H1 (cell line): ENCODE results near the gene TMEM161A. TPM values are rescaled to one million over a fixed set of nuclear protein-coding genes. Genes with fewer than 3 reads are reported as not detected.

Source experiments
- CTCF ChIA-PET: fragments of 300-600 bp; sonication (Branson Sonifier 250); formaldehyde crosslinking; loops from one replicate; lab custom pipeline; 2021; ENCODE audit not compliant: partially characterized antibody; lab: Charles Lee
- POLR2A ChIA-PET: fragments of 300-600 bp; sonication (Branson Sonifier 250); formaldehyde crosslinking; loops from one replicate; lab custom pipeline; 2021; ENCODE audit warnings: inconsistent platforms; ENCODE audit not compliant: partially characterized antibody; lab: Charles Lee
- DNase-seq, 2 experiments: peaks; one replicate each; pipeline versions ENCODE4 v3.0.0 to v3.0.0-alpha.2; 2010 to 2022; ENCODE audit warnings: low spot score in 2 of 2, low read depth in 1 of 2, mixed read lengths in 1 of 2
- FAIRE-seq: peaks from 2 replicates; lab custom pipeline; 2011; peaks lifted over from hg19 to GRCh38; lab: Jason Lieb, UNC
- H2AFZ ChIP-seq: 2 replicates; pipeline ENCODE4 v1.8.1; 2012; ENCODE audit warnings: low read length, inconsistent platforms
- H2AK5ac ChIP-seq: 2 replicates; pipeline ENCODE4 v1.6.1; 2013; ENCODE audit warnings: low read depth, low read length
- H2BK120ac ChIP-seq: replicated peaks from 2 replicates; pipeline ENCODE3; 2013; ENCODE audit warnings: low read depth, low read length, inconsistent platforms
- H2BK12ac ChIP-seq: 2 replicates; pipeline ENCODE4 v1.6.1; 2013; ENCODE audit warnings: low read depth, low read length
- H2BK15ac ChIP-seq: 2 replicates; pipeline ENCODE4 v1.6.1; 2013; ENCODE audit warnings: low read length
- H2BK20ac ChIP-seq: 2 replicates; pipeline ENCODE4 v1.6.1; 2013; ENCODE audit warnings: low read length
- H2BK5ac ChIP-seq: 2 replicates; pipeline ENCODE4 v1.6.1; 2013; ENCODE audit warnings: low read depth, low read length
- H3K14ac ChIP-seq: 2 replicates; pipeline ENCODE4 v1.6.1; 2013; ENCODE audit warnings: inconsistent platforms; ENCODE audit not compliant: insufficient read length
- H3K18ac ChIP-seq: 2 replicates; pipeline ENCODE4 v1.6.1; 2013; ENCODE audit warnings: low read length; ENCODE audit errors: extremely low read depth
- H3K23ac ChIP-seq: 2 replicates; pipeline ENCODE4 v1.6.1; 2013; ENCODE audit warnings: inconsistent platforms; ENCODE audit not compliant: insufficient read length
- H3K23me2 ChIP-seq: 2 replicates; pipeline ENCODE4 v1.6.1; 2013; ENCODE audit warnings: low read depth, low read length
- H3K27ac ChIP-seq: 2 replicates; pipeline ENCODE4 v1.6.1; 2011; ENCODE audit warnings: low read depth, low read length, inconsistent platforms
- H3K27me3 ChIP-seq, 4 experiments: replicated peaks in 1 of 4; 1 replicate in 1 of 4; 2 replicates in 3 of 4; pipeline versions ENCODE4 v1.6.1 to v1.8.1; 2011 to 2013; ENCODE audit warnings: low read length in 3 of 4, mild to moderate bottlenecking in 3 of 4, inconsistent platforms in 2 of 4, mixed read lengths in 2 of 4, moderate library complexity in 1 of 4; ENCODE audit not compliant: control insufficient read depth in 3 of 4, insufficient read depth in 3 of 4; ENCODE audit errors: extremely low read depth in 1 of 4
- H3K36me3 ChIP-seq, 4 experiments: 2 replicates each; pipeline versions ENCODE4 v1.6.1 to v1.8.1; 2011 to 2013; ENCODE audit warnings: mild to moderate bottlenecking in 4 of 4, low read length in 3 of 4, moderate library complexity in 2 of 4, control low read depth in 1 of 4, inconsistent platforms in 1 of 4; ENCODE audit not compliant: insufficient read depth in 4 of 4, control insufficient read depth in 2 of 4
- H3K4ac ChIP-seq: replicated peaks from 2 replicates; pipeline ENCODE3; 2013; ENCODE audit warnings: low read length, low read depth, mixed read lengths, inconsistent platforms; ENCODE audit not compliant: insufficient read length
- H3K4me1 ChIP-seq, 4 experiments: replicated peaks in 1 of 4; 1 replicate in 1 of 4; 2 replicates in 3 of 4; pipeline versions ENCODE4 v1.6.1 to v1.8.1; 2011 to 2013; ENCODE audit warnings: low read length in 3 of 4, inconsistent platforms in 2 of 4, mixed read lengths in 1 of 4; ENCODE audit not compliant: insufficient read depth in 4 of 4, control insufficient read depth in 3 of 4
- H3K4me2 ChIP-seq, 2 experiments: 2 replicates each; pipeline versions ENCODE4 v1.6.1 to v1.8.1; 2011 to 2013; ENCODE audit warnings: low read depth in 2 of 2, low read length in 2 of 2, control low read depth in 1 of 2, inconsistent platforms in 1 of 2, mild to moderate bottlenecking in 1 of 2; ENCODE audit not compliant: insufficient read depth in 1 of 2
- H3K4me3 ChIP-seq, 4 experiments: fragments of 200-600, 300-600 bp in 1 of 4; sonication (generic), shearing (Covaris generic), sonication (Bioruptor Twin) in 1 of 4; 2 replicates each; pipeline versions ENCODE4 v1.5.1 to v1.8.1; 2011 to 2016; ENCODE audit warnings: low read length in 4 of 4, low read depth in 3 of 4, control low read depth in 2 of 4, inconsistent platforms in 2 of 4, mild to moderate bottlenecking in 2 of 4, mixed read lengths in 1 of 4, moderate library complexity in 1 of 4; ENCODE audit not compliant: insufficient read depth in 2 of 4; ENCODE audit errors: extremely low read depth in 1 of 4
- H3K56ac ChIP-seq: replicated peaks from 2 replicates; pipeline ENCODE3; 2013; ENCODE audit warnings: low read depth, mild to moderate bottlenecking, mixed read lengths, low read length, inconsistent platforms; ENCODE audit not compliant: insufficient read length
- H3K79me1 ChIP-seq: 2 replicates; pipeline ENCODE4 v1.6.1; 2013; ENCODE audit warnings: low read depth, low read length, control low read depth
- H3K79me2 ChIP-seq, 2 experiments: 2 replicates each; pipeline versions ENCODE4 v1.6.1 to v1.8.1; 2012 to 2013; ENCODE audit warnings: low read length in 2 of 2, mild to moderate bottlenecking in 2 of 2, inconsistent platforms in 1 of 2; ENCODE audit not compliant: insufficient read depth in 2 of 2, control insufficient read depth in 1 of 2
- H3K9ac ChIP-seq, 4 experiments: replicated peaks in 1 of 4; 1 replicate in 1 of 4; 2 replicates in 3 of 4; pipeline versions ENCODE4 v1.6.1 to v1.8.1; 2011 to 2013; ENCODE audit warnings: low read depth in 3 of 4, low read length in 3 of 4, control low read depth in 2 of 4, mild to moderate bottlenecking in 2 of 4, moderate library complexity in 2 of 4, inconsistent platforms in 1 of 4; ENCODE audit errors: extremely low read depth in 1 of 4
- H3K9me3 ChIP-seq, 2 experiments: 2 replicates each; pipeline versions ENCODE4 v1.6.1 to v1.8.1; 2012 to 2013; ENCODE audit warnings: mild to moderate bottlenecking in 2 of 2, moderate library complexity in 2 of 2, control low read depth in 1 of 2, inconsistent platforms in 1 of 2, low read depth in 1 of 2, low read length in 1 of 2, mixed read lengths in 1 of 2; ENCODE audit not compliant: insufficient read depth in 2 of 2
- H4K20me1 ChIP-seq, 2 experiments: replicated peaks in 1 of 2; 2 replicates each; pipeline versions ENCODE3 to v1.8.1; 2011 to 2013; ENCODE audit warnings: inconsistent platforms in 2 of 2, low read length in 2 of 2, mild to moderate bottlenecking in 1 of 2; ENCODE audit not compliant: insufficient read depth in 2 of 2, control insufficient read depth in 1 of 2
- H4K5ac ChIP-seq: 2 replicates; pipeline ENCODE4 v1.6.1; 2013; ENCODE audit warnings: low read length, low read depth, mixed read lengths, inconsistent platforms; ENCODE audit not compliant: insufficient read length
- H4K8ac ChIP-seq: 2 replicates; pipeline ENCODE4 v1.8.0; 2013; ENCODE audit warnings: mild to moderate bottlenecking, moderate library complexity, low read length, inconsistent platforms; ENCODE audit not compliant: insufficient read depth; ENCODE audit errors: extremely low read depth
- H4K91ac ChIP-seq: replicated peaks from 2 replicates; pipeline ENCODE3; 2013; ENCODE audit warnings: low read length, mixed read lengths, inconsistent platforms; ENCODE audit not compliant: insufficient read length
- CHD1 ChIP-seq: IDR thresholded peaks from 2 replicates; pipeline ENCODE4 v1.6.1; 2012; ENCODE audit warnings: low read depth, low read length, improper control_type of control experiment
- CHD2 ChIP-seq: IDR thresholded peaks from 2 replicates; pipeline ENCODE4 v1.6.1; 2012; ENCODE audit warnings: low read length, improper control_type of control experiment
- CTBP2 ChIP-seq: IDR thresholded peaks from 2 replicates; pipeline ENCODE4 v1.7.0; 2011; ENCODE audit warnings: borderline replicate concordance, mild to moderate bottlenecking, moderate library complexity, mixed read lengths, low read length; ENCODE audit not compliant: insufficient read depth, insufficient read length
- KDM5A ChIP-seq: fragments of 200-600 bp; IDR thresholded peaks from 2 replicates; pipeline ENCODE4 v1.7.1; 2012; ENCODE audit warnings: mild to moderate bottlenecking, low read length, inconsistent platforms, mixed read lengths
- NRF1 ChIP-seq: IDR thresholded peaks from 2 replicates; pipeline ENCODE4 v1.6.1; 2011; ENCODE audit warnings: mild to moderate bottlenecking, low read depth, low read length, improper control_type of control experiment
- POLR2AphosphoS5 ChIP-seq: IDR thresholded peaks from 2 replicates; pipeline ENCODE4 v1.6.1; 2011; ENCODE audit warnings: low read depth, low read length
- SIN3A ChIP-seq, 2 experiments: IDR thresholded peaks in 1 of 2; conservative IDR thresholded peaks in 1 of 2; 2 replicates each; pipeline ENCODE4 v1.6.1; 2011 to 2012; ENCODE audit warnings: low read length in 2 of 2, improper control_type of control experiment in 1 of 2, low read depth in 1 of 2, mild to moderate bottlenecking in 1 of 2
- SP4 ChIP-seq: IDR thresholded peaks from 2 replicates; pipeline ENCODE4 v1.6.1; 2012; ENCODE audit warnings: low read length, inconsistent platforms
- TEAD4 ChIP-seq: IDR thresholded peaks from 2 replicates; pipeline ENCODE4 v1.6.1; 2012; ENCODE audit warnings: low read depth, low read length, inconsistent platforms, mixed read lengths
- USF2 ChIP-seq: IDR thresholded peaks from 2 replicates; pipeline ENCODE4 v1.6.1; 2011; ENCODE audit warnings: low read length, improper control_type of control experiment
- YY1 ChIP-seq: IDR thresholded peaks from 2 replicates; pipeline ENCODE4 v1.6.1; 2011; ENCODE audit warnings: low read depth, mild to moderate bottlenecking, low read length
- WGBS, 2 experiments: shearing (Covaris generic) in 1 of 2; methylation state at CpG; one replicate each; pipeline versions ENCODE4 v1.1.6 to v1.1.7; 2013 to 2015; ENCODE audit warnings: low lambda C conversion rate in 2 of 2, mixed read lengths in 2 of 2, inconsistent platforms in 1 of 2, low coverage in 1 of 2, missing lambda C conversion rate in 1 of 2; ENCODE audit not compliant: insufficient replicate concordance in 2 of 2, insufficient coverage in 1 of 2, insufficient read length in 1 of 2; ENCODE audit errors: extremely low coverage in 1 of 2, missing lambda C conversion rate in 1 of 2; 5-methylcytosine and 5-hydroxymethylcytosine counted together
- polyA plus RNA-seq, 7 experiments: library from polyadenylated mRNA; depleted of rRNA in 3 of 7; stranded (reverse) in 5 of 7; unstranded in 2 of 7; fragments of >200 nt in 5 of 7; fragments of 200-250 nt in 2 of 7; gene quantifications; 1 replicate in 5 of 7; 2 replicates in 1 of 7; 4 replicates in 1 of 7; pipeline versions ENCODE4 v1.2.1 to v1.2.3, GENCODE V29; 2011 to 2013; ENCODE audit warnings: missing spikeins in 2 of 7, mixed read lengths in 2 of 7
- total RNA-seq: library from RNA; stranded (reverse); fragmentation: NEBNext Ultra II Directional; extraction: Animal tissue kit (Norgen Biotek cat#: 25700); gene quantifications from 2 replicates; pipeline ENCODE4 v1.2.1, GENCODE V29; 2021

The TMEM161A gene
- total and polyA plus RNA-seq, 2 of the 8 experiments (the other 6 are each of a cell fraction or from before 2014, with no cell fraction given): 47.8 to 103 TPM

DNA sequence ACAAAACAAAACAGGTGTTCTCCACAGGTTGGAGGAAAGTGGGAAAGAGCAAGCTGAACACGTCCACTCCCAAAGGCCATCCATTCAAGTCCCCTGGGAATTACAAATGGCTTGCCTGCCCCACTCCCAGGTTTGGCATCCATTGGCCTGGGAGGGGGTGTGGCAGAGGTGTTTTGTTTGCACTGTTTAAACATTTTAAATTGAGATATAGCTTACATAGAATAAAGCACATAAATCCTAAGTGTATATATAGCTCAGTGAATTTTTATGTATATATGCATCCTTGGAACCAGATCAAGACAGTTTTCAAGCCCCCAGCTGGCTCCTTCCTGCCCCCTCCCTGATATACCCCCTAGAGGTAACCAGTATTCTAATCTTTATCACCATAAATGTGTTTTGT lies 61.8 kb downstream of the TMEM161A start:
- 0 out of 2 replicates have a peak, but pooled peaks cover 2% of the 10 kb centered on the region for H3K79me1 ChIP-seq
- H2AK5ac ChIP-seq: no peak overlapping the region
- H3K4ac ChIP-seq: no peak overlapping the region
- DNase-seq (no peak), FAIRE-seq (no peak)
- no peak overlapping the region for H2BK5ac ChIP-seq
- no peak overlapping the region for H2BK20ac ChIP-seq
- H3K14ac ChIP-seq: no peak overlapping the region
- peaks cover 0 to 31% (median 26%) of the 10 kb centered on the region in 4 experiments; a peak in 6 of 7 replicates for H3K27me3 ChIP-seq
- H3K27ac ChIP-seq: no peak overlapping the region
- no peaks in the 10 kb centered on the region for H3K79me2 ChIP-seq
- CTCF ChIA-PET: interaction anchor here (0.6 to 3.0 kb wide), 10 partner anchors 10 to 266 kb away, joined by 3 to 13 read pairs (median 4); no protein-coding TSS in a partner anchor
- H3K36me3 ChIP-seq: no peaks in the 10 kb centered on the region
- no peak overlapping the region for H2BK120ac ChIP-seq
- no peak overlapping the region for H3K4me3 ChIP-seq
- no peak overlapping the region for H3K23ac ChIP-seq
- H4K20me1 ChIP-seq: peaks cover 0 to 4% of the 10 kb centered on the region in 2 experiments
- no peaks in the 10 kb centered on the region; the same call in 1 of the 2 replicates for H3K23me2 ChIP-seq
- H2BK12ac ChIP-seq: no peak overlapping the region
- 75% methylated on average over 1 of the region's 1 CpG; no CpG with 5 or more reads in 1 of the 2 experiments for WGBS, 2 experiments
- H3K4me1 ChIP-seq: no peaks in the 10 kb centered on the region
- POLR2A ChIA-PET: interaction anchor here (0.7 to 0.9 kb wide), 2 partner anchors 14 to 60 kb away, joined by 3 read pairs; no protein-coding TSS in a partner anchor
- no peak overlapping the region for H4K5ac ChIP-seq
- H2AFZ ChIP-seq: no peak overlapping the region
- no peak overlapping the region for H3K56ac ChIP-seq
- H3K18ac ChIP-seq: no peak overlapping the region
- no peak overlapping the region for H3K9ac ChIP-seq
- H3K4me2 ChIP-seq: no peak overlapping the region
- no peak overlapping the region for H4K91ac ChIP-seq
- H4K8ac ChIP-seq: no peak overlapping the region
- H2BK15ac ChIP-seq: no peak overlapping the region
- H3K9me3 ChIP-seq: no peaks in the 10 kb centered on the region
- TF ChIP-seq SIN3A (conservative IDR thresholded peaks at IDR 0.05 in 1 of 2, IDR thresholded peaks at IDR 0.05 in 1 of 2; ENCODE audit: low read depth in 1 of 2, low read length in 2 of 2) (no peak), CTBP2 (no peak), SP4 (no peak), YY1 (no peak), KDM5A (no peak), TEAD4 (no peak), CHD1 (no peak), NRF1 (no peak), USF2 (no peak), CHD2 (no peak), POLR2AphosphoS5 (no peak)
- TF ChIP-seq, all 59 proteins: peak for 0
